IMR-90 (cell line): ENCODE measurements around the gene ZNF503. TPM values are rescaled to one million over a fixed set of nuclear protein-coding genes. Genes with fewer than 3 reads are reported as not detected.

Experiments used
- ATAC-seq: fragments of 200-7000 bp; cut with Tn5 transposase; 2 replicates; pipeline ENCODE4 v1.9.1; 2020; ENCODE audit warnings: low read depth, mild to moderate bottlenecking, moderate library complexity
- BruUV-seq: library from RNA; stranded (reverse); fragments of 400-500 nt; replicated peaks from 2 replicates; lab custom pipeline; 2021; lab: Mats Ljungman, UMichigan
- CTCF ChIA-PET: fragments of 300-600 bp; formaldehyde crosslinking; extraction: SDS; loops from one replicate; lab custom pipeline; 2021; ENCODE audit warnings: antibody characterized with exemption; lab: Yijun Ruan, JAX
- POLR2A ChIA-PET: fragments of 300-600 bp; sonication (Branson Sonifier 250); formaldehyde crosslinking; loops from one replicate; lab custom pipeline; 2022; ENCODE audit warnings: antibody characterized with exemption; ENCODE audit not compliant: unreplicated experiment; lab: Charles Lee
- DNase-seq: peaks from one replicate; pipeline ENCODE4 v3.0.0; 2013
- H2AFZ ChIP-seq: replicated peaks from 2 replicates; pipeline ENCODE3; 2013; ENCODE audit warnings: low read length, mild to moderate bottlenecking; ENCODE audit not compliant: poor library complexity
- H2AK5ac ChIP-seq: 2 replicates; pipeline ENCODE4 v1.6.1; 2013; ENCODE audit warnings: low read depth, low read length, inconsistent platforms
- H2AK9ac ChIP-seq: replicated peaks from 2 replicates; pipeline ENCODE3; 2013; ENCODE audit warnings: mild to moderate bottlenecking, low read depth, low read length, moderate library complexity; ENCODE audit not compliant: poor library complexity
- H2BK120ac ChIP-seq: 2 replicates; pipeline ENCODE4 v1.6.1; 2013; ENCODE audit warnings: low read depth, low read length, inconsistent platforms
- H2BK15ac ChIP-seq: 3 replicates; pipeline ENCODE4 v1.6.1; 2013; ENCODE audit warnings: low read depth, low read length, inconsistent platforms
- H2BK20ac ChIP-seq: 2 replicates; pipeline ENCODE4 v1.6.1; 2013; ENCODE audit warnings: low read depth, mild to moderate bottlenecking, inconsistent platforms, low read length, moderate library complexity
- H2BK5ac ChIP-seq: 2 replicates; pipeline ENCODE4 v1.6.1; 2013; ENCODE audit warnings: mild to moderate bottlenecking, low read depth, low read length, inconsistent platforms; ENCODE audit not compliant: poor library complexity, severe bottlenecking
- H3K14ac ChIP-seq: replicated peaks from 2 replicates; pipeline ENCODE4 v1.6.1; 2013; ENCODE audit warnings: low read depth, low read length, inconsistent platforms
- H3K18ac ChIP-seq: 2 replicates; pipeline ENCODE4 v1.6.1; 2013; ENCODE audit warnings: low read depth, low read length, control low read depth
- H3K23ac ChIP-seq: 2 replicates; pipeline ENCODE4 v1.6.1; 2013; ENCODE audit warnings: low read depth, low read length, inconsistent platforms
- H3K27ac ChIP-seq: 2 replicates; pipeline ENCODE4 v1.5.1; 2013; ENCODE audit warnings: mild to moderate bottlenecking, control low read depth, low read length; ENCODE audit not compliant: insufficient read depth
- H3K27me3 ChIP-seq: 2 replicates; pipeline ENCODE4 v1.6.1; 2013; ENCODE audit warnings: low read length; ENCODE audit not compliant: control insufficient read depth, insufficient read depth
- H3K36me3 ChIP-seq: 2 replicates; pipeline ENCODE4 v1.6.1; 2013; ENCODE audit warnings: low read length, mixed read lengths; ENCODE audit not compliant: control insufficient read depth, insufficient read depth
- H3K4ac ChIP-seq: 2 replicates; pipeline ENCODE4 v1.6.1; 2013; ENCODE audit warnings: low read depth, low read length, inconsistent platforms
- H3K4me1 ChIP-seq: 2 replicates; pipeline ENCODE4 v1.6.1; 2013; ENCODE audit warnings: low read length, mixed read lengths; ENCODE audit not compliant: control insufficient read depth, insufficient read depth
- H3K4me2 ChIP-seq: 2 replicates; pipeline ENCODE4 v1.6.1; 2013; ENCODE audit warnings: low read depth, mild to moderate bottlenecking, control low read depth, low read length, moderate library complexity
- H3K4me3 ChIP-seq: 2 replicates; pipeline ENCODE4 v1.5.1; 2013; ENCODE audit warnings: low read depth, mild to moderate bottlenecking, control low read depth, low read length, moderate library complexity; ENCODE audit not compliant: insufficient read depth
- H3K56ac ChIP-seq: 2 replicates; pipeline ENCODE4 v1.6.1; 2013; ENCODE audit warnings: low read length, inconsistent platforms; ENCODE audit not compliant: insufficient read depth; ENCODE audit errors: extremely low read depth
- H3K79me1 ChIP-seq, 2 experiments: 2 replicates each; pipeline ENCODE4 v1.6.1; 2013; ENCODE audit warnings: low read length in 2 of 2, inconsistent platforms in 1 of 2, low read depth in 1 of 2
- H3K9ac ChIP-seq: 2 replicates; pipeline ENCODE4 v1.6.1; 2013; ENCODE audit warnings: low read depth, low read length, control low read depth
- H3K9me1 ChIP-seq: 2 replicates; pipeline ENCODE4 v1.6.1; 2013; ENCODE audit warnings: low read length, inconsistent platforms; ENCODE audit not compliant: insufficient read depth
- H3K9me3 ChIP-seq: 2 replicates; pipeline ENCODE4 v1.6.1; 2013; ENCODE audit warnings: low read length; ENCODE audit not compliant: control insufficient read depth, insufficient read depth
- H4K20me1 ChIP-seq: 2 replicates; pipeline ENCODE4 v1.6.1; 2013; ENCODE audit warnings: low read length, inconsistent platforms; ENCODE audit not compliant: insufficient read depth
- H4K5ac ChIP-seq: 2 replicates; pipeline ENCODE4 v1.6.1; 2013; ENCODE audit warnings: mild to moderate bottlenecking, low read depth, low read length, control low read depth
- H4K8ac ChIP-seq, 2 experiments: 2 replicates each; pipeline ENCODE4 v1.6.1; 2013; ENCODE audit warnings: low read depth in 2 of 2, low read length in 2 of 2, control low read depth in 1 of 2, inconsistent platforms in 1 of 2
- H4K91ac ChIP-seq: 2 replicates; pipeline ENCODE4 v1.6.1; 2013; ENCODE audit warnings: low read depth, low read length, inconsistent platforms; ENCODE audit not compliant: insufficient read depth
- BHLHE40 ChIP-seq: fragments of 150-350 bp; IDR thresholded peaks from 2 replicates; pipeline ENCODE4 v1.6.1; 2016; ENCODE audit warnings: mild to moderate bottlenecking, low read depth, low read length
- CEBPB ChIP-seq: IDR thresholded peaks from 2 replicates; pipeline ENCODE4 v1.6.1; 2012; ENCODE audit warnings: low read depth, low read length, improper control_type of control experiment
- CTCF ChIP-seq: conservative IDR thresholded peaks from 2 replicates; pipeline ENCODE4 v1.5.1; 2012; ENCODE audit warnings: mild to moderate bottlenecking, low read depth, low read length, improper control_type of control experiment
- ELK1 ChIP-seq: fragments of 150-350 bp; IDR thresholded peaks from 2 replicates; pipeline ENCODE4 v1.6.1; 2016; ENCODE audit warnings: low read depth, mild to moderate bottlenecking, low read length, moderate library complexity, borderline replicate concordance
- FOS ChIP-seq: fragments of 150-350 bp; IDR thresholded peaks from 2 replicates; pipeline ENCODE4 v1.6.1; 2016; ENCODE audit warnings: low read depth, low read length
- MAFK ChIP-seq: IDR thresholded peaks from 2 replicates; pipeline ENCODE4 v1.6.1; 2012; ENCODE audit warnings: low read depth, low read length, improper control_type of control experiment
- MXI1 ChIP-seq: IDR thresholded peaks from 2 replicates; pipeline ENCODE4 v1.6.1; 2012; ENCODE audit warnings: low read depth, mild to moderate bottlenecking, low read length, moderate library complexity, borderline replicate concordance
- NFE2L2 ChIP-seq: fragments of 150-350 bp; IDR thresholded peaks from 2 replicates; pipeline ENCODE4 v1.6.1; 2016; ENCODE audit warnings: low read depth, mild to moderate bottlenecking, low read length
- POLR2A ChIP-seq: IDR thresholded peaks from 2 replicates; pipeline ENCODE4 v1.6.1; 2012; ENCODE audit warnings: mild to moderate bottlenecking, low read depth, low read length
- RAD21 ChIP-seq: IDR thresholded peaks from 2 replicates; pipeline ENCODE4 v1.6.1; 2012; ENCODE audit warnings: low read length, improper control_type of control experiment
- RCOR1 ChIP-seq: IDR thresholded peaks from 2 replicates; pipeline ENCODE4 v1.6.1; 2012; ENCODE audit warnings: mild to moderate bottlenecking, low read length, improper control_type of control experiment; ENCODE audit not compliant: insufficient replicate concordance
- RFX5 ChIP-seq: IDR thresholded peaks from 2 replicates; pipeline ENCODE4 v1.8.0; 2012; ENCODE audit warnings: low read depth, mild to moderate bottlenecking, low read length, moderate library complexity
- SMC3 ChIP-seq: fragments of 150-350 bp; IDR thresholded peaks from 2 replicates; pipeline ENCODE4 v1.6.1; 2016; ENCODE audit warnings: low read depth, mild to moderate bottlenecking, antibody characterized with exemption, low read length, moderate library complexity
- USF2 ChIP-seq: fragments of 150-350 bp; IDR thresholded peaks from 2 replicates; pipeline ENCODE4 v1.6.1; 2017; ENCODE audit warnings: mild to moderate bottlenecking, antibody characterized with exemption, low read length, low read depth
- WGBS, 2 experiments: methylation state at CpG; one replicate each; pipeline versions ENCODE4 v1.1.5 to v1.1.7; 2013; ENCODE audit warnings: missing lambda C conversion rate in 2 of 2; ENCODE audit not compliant: insufficient read length in 1 of 2; ENCODE audit errors: extremely low coverage in 2 of 2; 5-methylcytosine and 5-hydroxymethylcytosine counted together
- dilution Hi-C: fragments of 300-500 bp; cut with HindIII; formaldehyde crosslinking; loops from one replicate; pipeline ENCODE4 v1.14.3; 2018; ENCODE audit warnings: low sequenced_read_pairs; ENCODE audit not compliant: unreplicated experiment
- in situ Hi-C: fragments of 300-500 bp; cut with MboI; formaldehyde crosslinking; loops from 3 replicates; pipeline ENCODE4 v1.14.3; 2019; ENCODE audit warnings: low sequenced_read_pairs, inconsistent platforms, mixed read lengths
- intact Hi-C: fragments of 100-400 bp; cut with micrococcal nuclease; formaldehyde crosslinking; loops from 2 replicates; pipeline ENCODE4 v1.10.0; 2022
- polyA plus RNA-seq, 3 experiments: library from polyadenylated mRNA; depleted of rRNA; stranded (reverse); fragments of >200 nt; gene quantifications; 2 replicates each; pipeline ENCODE4 v1.2.3, GENCODE V29; 2012; ENCODE audit warnings: low replicate concordance in 1 of 3
- total RNA-seq: library from RNA; depleted of rRNA; stranded (reverse); fragments of >200 nt; gene quantifications from 2 replicates; pipeline ENCODE4 v1.2.3, GENCODE V29; 2012

The ZNF503 gene
- total and polyA plus RNA-seq, 2 of the 4 experiments (the other 2 are of a cell fraction), result 0.36 to 5.8 TPM

- peak overlapping the region; percentile 32; the same call in 1 of the 2 replicates for H2BK20ac ChIP-seq
- H2AFZ ChIP-seq, result peak overlapping the region; percentile 99
- peak overlapping the region; percentile 85 for H4K91ac ChIP-seq
- DNase-seq (no peak), ATAC-seq (peak; percentile 1)
- no peaks in the 10 kb centered on the region; a peak in 1 of 4 replicates for H3K79me1 ChIP-seq
- peak overlapping the region; percentile 79 for H2BK120ac ChIP-seq
- CTCF ChIA-PET, result no interaction called here
- peak overlapping the region; percentile 81 for H3K9ac ChIP-seq
- peak overlapping the region; percentile 32; the same call in 1 of the 3 replicates for H2BK15ac ChIP-seq
- H3K4me1 ChIP-seq, result peaks cover 2% of the 10 kb centered on the region; the same call in 1 of the 2 replicates
- H4K20me1 ChIP-seq, result peaks cover 16% of the 10 kb centered on the region; the same call in 1 of the 2 replicates
- POLR2A ChIA-PET, result no interaction called here
- no TSS peak for BruUV-seq
- in situ Hi-C loops (loop anchor here (10.0 to 25.0 kb wide), 4 partner anchors 635 to 1585 kb away; no protein-coding TSS in a partner anchor), dilution Hi-C loops (no loop called here), intact Hi-C loops (loop anchor here (1.0 to 10.0 kb wide), 6 partner anchors 506 to 1710 kb away; no protein-coding TSS in a partner anchor)
- peak overlapping the region; percentile 90 for H3K4ac ChIP-seq
- H3K18ac ChIP-seq, result peak overlapping the region; percentile 88
- 1% methylated on average over 19 of the region's 42 CpGs; no CpG with 5 or more reads in 1 of the 2 experiments for WGBS, 2 experiments
- H3K56ac ChIP-seq, result peak overlapping the region; percentile 48
- peak overlapping the region; percentile 18; the same call in 1 of the 2 replicates for H2AK5ac ChIP-seq
- H3K9me1 ChIP-seq, result no peaks in the 10 kb centered on the region
- peak overlapping the region; percentile 93 for H2AK9ac ChIP-seq
- H3K9me3 ChIP-seq, result no peaks in the 10 kb centered on the region
- peaks cover 21% of the 10 kb centered on the region; the same call in 1 of the 2 replicates for H3K36me3 ChIP-seq
- peak overlapping the region; percentile 51 to 93 for H4K8ac ChIP-seq
- H3K14ac ChIP-seq, result peak overlapping the region; percentile 79
- peak overlapping the region; percentile 95 for H3K27ac ChIP-seq
- H3K27me3 ChIP-seq, result 0 out of 2 replicates have a peak, but pooled peaks cover 3% of the 10 kb centered on the region
- peak overlapping the region; percentile 60 for H3K4me3 ChIP-seq
- H3K4me2 ChIP-seq, result peak overlapping the region; percentile 91
- H3K23ac ChIP-seq, result peak overlapping the region; percentile 84
- peak overlapping the region; percentile 92 for H2BK5ac ChIP-seq
- peak overlapping the region; percentile 87 for H4K5ac ChIP-seq
- TF ChIP-seq BHLHE40 (no peak), RAD21 (no peak), SMC3 (no peak), CEBPB (no peak), USF2 (no peak), MAFK (no peak), POLR2A (no peak), ELK1 (no peak), FOS (no peak), RCOR1 (no peak), RFX5 (no peak), NFE2L2 (no peak), MXI1 (no peak), CTCF (no peak)
Measured at GRCh38 chr10:75402486-75403143, 1.1 kb upstream of the ZNF503 start.
